Prostate gland (tissue), 2 donors: ENCODE data around the gene PRKX.

Source experiments
- CTCF ChIP-seq, 4 experiments: fragments of 200-600 bp in 2 of 4; fragments of 450-650 bp in 2 of 4; sonication (generic) in 2 of 4; IDR thresholded peaks; 1 replicate in 3 of 4; 2 replicates in 1 of 4; pipeline ENCODE4 v1.5.1; 2016 to 2019; ENCODE audit warnings: antibody characterized with exemption in 4 of 4, mild to moderate bottlenecking in 2 of 4, moderate library complexity in 2 of 4
- POLR2A ChIP-seq: fragments of 450-650 bp; IDR thresholded peaks from one replicate; pipeline ENCODE4 v1.6.1; 2016; ENCODE audit warnings: antibody characterized with exemption, mild to moderate bottlenecking

GRCh38 chrX:3674881-3675280 lies 38.6 kb downstream of the PRKX start:
- TF ChIP-seq POLR2A (no peak), CTCF (IDR thresholded peaks at IDR 0.05) (no peak)
